Measurements from ENCODE around the gene RABL2B. TPM values are rescaled to one million over a fixed set of nuclear protein-coding genes. Genes with fewer than 3 reads are reported as not detected.

RABL2B gene
- total RNA-seq, 4 donors from 2014 or later, result 7.8 to 18.2 (median 13.2) TPM

GRCh38 chr22:50727678-50728522 lies 55.5 kb downstream of the RABL2B start:
- DNase-seq, result no peak

GRCh38 chr22:50726643-50727340 lies 56.6 kb downstream of the RABL2B start:
- no peaks in the 10 kb centered on the region for H3K9me3 ChIP-seq
- in situ Hi-C loops (cut with MboI; ENCODE audit: low pct_ligation_motif_present in 1 of 4, low pct_unique_long_range_greater_than_20kb in 1 of 4, low sequenced_read_pairs in 3 of 4) (no loop called here), intact Hi-C loops (cut with DNase I; ENCODE audit: low total_unique reads) (no loop called here)
- TF ChIP-seq POLR2AphosphoS5 (IDR thresholded peaks at IDR 0.05), result no peak
- TF ChIP-seq EP300 (IDR thresholded peaks at IDR 0.05; ENCODE audit: low read depth), result no peak
- TF ChIP-seq POLR2A (IDR thresholded peaks at IDR 0.05), result no peak
- no peak for TF ChIP-seq CTCF (IDR thresholded peaks at IDR 0.05)
- DNase-seq, result no peak
- H3K4me1 ChIP-seq, result peaks cover under 1 to 5% (median 1%) of the 10 kb centered on the region in 4 donors
- H3K36me3 ChIP-seq, result no peaks in the 10 kb centered on the region
- no peak overlapping the region for H3K27ac ChIP-seq
- H3K4me3 ChIP-seq, result no peak overlapping the region
- H3K27me3 ChIP-seq, result peaks cover 12% of the 10 kb centered on the region
- WGBS, 2 donors (ENCODE audit: low coverage in 1 of 2), result 85 to 87% methylated on average over 3 to 14 of the region's 14 CpGs

More at GRCh38 chr22:50727678-50728522, 55.5 kb downstream of the RABL2B start:
- Histone ChIP-seq H3K9me3 (no peaks in the 10 kb centered on the region), H3K27me3 (peaks cover 15% of the 10 kb centered on the region), H3K4me3 (no peak overlapping the region), H3K27ac (no peak overlapping the region), H3K4me1 (peaks cover 4 to 11% (median 6%) of the 10 kb centered on the region in 4 donors), H3K36me3 (no peaks in the 10 kb centered on the region)
- in situ Hi-C loops (cut with MboI; ENCODE audit: low pct_ligation_motif_present in 1 of 4, low pct_unique_long_range_greater_than_20kb in 1 of 4, low sequenced_read_pairs in 3 of 4), result no loop called here
- WGBS, 2 donors (ENCODE audit: low coverage in 1 of 2), result 74 to 82% methylated on average over 7 to 23 of the region's 23 CpGs
- TF ChIP-seq POLR2A (IDR thresholded peaks at IDR 0.05), result no peak
- TF ChIP-seq POLR2AphosphoS5 (IDR thresholded peaks at IDR 0.05), result no peak
- TF ChIP-seq EP300 (IDR thresholded peaks at IDR 0.05; ENCODE audit: low read depth), result no peak
- TF ChIP-seq CTCF (IDR thresholded peaks at IDR 0.05), result no peak
- intact Hi-C loops (cut with DNase I; ENCODE audit: low total_unique reads), result no loop called here

DNA sequence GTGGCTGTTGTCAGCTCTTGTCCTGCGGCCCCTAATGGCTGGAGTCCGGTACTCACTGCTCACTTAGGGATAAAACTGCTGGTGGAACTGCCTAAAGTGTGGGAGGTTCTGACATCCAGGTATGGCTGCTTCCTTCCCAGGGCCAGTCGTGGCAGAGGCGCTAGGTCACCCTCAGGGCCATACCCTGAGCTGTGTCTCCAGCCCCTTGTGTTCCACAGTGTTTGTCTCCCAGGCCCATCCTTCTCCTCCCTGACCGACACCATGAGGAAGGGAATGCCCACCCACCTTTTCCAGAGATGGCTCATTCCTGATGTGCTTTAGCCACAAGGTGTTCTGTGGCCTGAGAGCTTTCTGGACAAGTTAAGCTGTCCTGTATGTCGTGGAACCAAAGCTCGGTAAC lies 57.8 kb downstream of the RABL2B start:
- Histone ChIP-seq H3K4me1 (no peaks in the 10 kb centered on the region), H3K4me3 (no peak overlapping the region), H3K36me3 (no peaks in the 10 kb centered on the region), H3K27me3 (peaks cover 10% of the 10 kb centered on the region), H3K27ac (no peak overlapping the region), H3K9me3 (no peaks in the 10 kb centered on the region)
- TF ChIP-seq CTCF (IDR thresholded peaks at IDR 0.05), result no peak
- WGBS, 2 donors (ENCODE audit: low coverage in 1 of 2), result 92% methylated on average over 5 of the region's 7 CpGs; no CpG with 5 or more reads in 1 of the 2 donors
- DNase-seq, result no peak
- in situ Hi-C loops (cut with MboI; ENCODE audit: low pct_ligation_motif_present in 1 of 4, low pct_unique_long_range_greater_than_20kb in 1 of 4, low sequenced_read_pairs in 3 of 4), result no loop called here
- intact Hi-C loops (cut with DNase I; ENCODE audit: low total_unique reads), result no loop called here

DNA sequence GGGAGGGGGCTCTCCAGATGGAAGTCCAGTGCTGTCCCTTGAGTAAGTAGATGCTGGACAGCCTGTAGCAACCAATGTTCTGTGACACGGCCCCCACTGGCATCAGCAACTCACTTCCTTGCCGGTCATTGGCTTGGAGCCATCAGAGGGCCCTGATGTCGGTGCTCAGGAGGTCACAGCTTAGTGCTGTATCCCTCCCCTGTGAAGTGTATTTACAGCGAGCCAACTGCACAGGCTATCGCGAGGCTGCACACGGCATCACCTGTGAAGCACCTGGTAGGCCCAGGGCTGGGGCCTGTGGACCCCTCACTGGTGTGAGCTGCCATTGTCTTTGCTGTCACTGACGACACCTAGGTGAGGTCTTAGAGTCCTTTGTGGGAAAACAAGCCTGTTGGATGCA lies 58.8 kb downstream of the RABL2B start:
- WGBS, 2 donors (ENCODE audit: low coverage in 1 of 2), result 80 to 81% methylated on average over 1 to 8 of the region's 8 CpGs
- no peaks in the 10 kb centered on the region for H3K9me3 ChIP-seq
- no peak for TF ChIP-seq EP300 (IDR thresholded peaks at IDR 0.05; ENCODE audit: low read depth)
- TF ChIP-seq CTCF (IDR thresholded peaks at IDR 0.05), result no peak
- TF ChIP-seq POLR2A (IDR thresholded peaks at IDR 0.05), result no peak
- TF ChIP-seq POLR2AphosphoS5 (IDR thresholded peaks at IDR 0.05), result no peak
- in situ Hi-C loops (cut with MboI; ENCODE audit: low pct_ligation_motif_present in 1 of 4, low pct_unique_long_range_greater_than_20kb in 1 of 4, low sequenced_read_pairs in 3 of 4) (no loop called here), intact Hi-C loops (cut with DNase I; ENCODE audit: low total_unique reads) (no loop called here)
- no peaks in the 10 kb centered on the region for H3K4me1 ChIP-seq
- no peaks in the 10 kb centered on the region for H3K36me3 ChIP-seq
- H3K27me3 ChIP-seq, result peaks cover 19% of the 10 kb centered on the region
- H3K27ac ChIP-seq, result no peak overlapping the region
- H3K4me3 ChIP-seq, result no peak overlapping the region
- DNase-seq, result no peak

Data from transverse colon (tissue), 4 donors.